HCT116 (cell line): Measurements from ENCODE around the gene FST. TPM values are rescaled to one million over a fixed set of nuclear protein-coding genes. Genes with fewer than 3 reads are reported as not detected.

Source experiments
- ATAC-seq: fragments of 200-7000 bp; cut with Tn5 transposase; 2 replicates; pipeline ENCODE4 v1.9.1; 2020; ENCODE audit warnings: mild to moderate bottlenecking, moderate library complexity
- BruUV-seq: library from RNA; stranded (reverse); fragments of 400-500 nt; replicated peaks from 2 replicates; lab custom pipeline; 2021; lab: Mats Ljungman, UMichigan
- CTCF ChIA-PET: fragments of 300-600 bp; sonication (Branson Sonifier 250); formaldehyde crosslinking; loops from one replicate; lab custom pipeline; 2021; ENCODE audit warnings: antibody characterized with exemption; lab: Charles Lee
- POLR2A ChIA-PET: fragments of 300-600, 350-600 bp; sonication (Branson Sonifier 250); formaldehyde crosslinking; loops from one replicate; lab custom pipeline; 2021; ENCODE audit warnings: antibody characterized with exemption; lab: Charles Lee
- RAD21 ChIA-PET, 2 experiments: fragments of 300-600 bp; sonication (Branson Sonifier 250); formaldehyde crosslinking; loops; one replicate each; lab custom pipeline; 2023; ENCODE audit warnings: low total read pairs in 2 of 2; ENCODE audit not compliant: uncharacterized antibody in 2 of 2, unreplicated experiment in 2 of 2, low non-redundant PET in 1 of 2; lab: Charles Lee
- DNase-seq: peaks from one replicate; pipeline ENCODE4 v3.0.0-alpha.2; 2010; ENCODE audit warnings: low read depth, low spot score
- H2AFZ ChIP-seq: fragments of 200-600 bp; shearing (Covaris generic), sonication (generic); 2 replicates; pipeline ENCODE4 v1.6.1; 2017; ENCODE audit warnings: low read depth, mixed run types, mixed read lengths, antibody characterized with exemption, low read length; ENCODE audit not compliant: poor library complexity, severe bottlenecking
- H3K27ac ChIP-seq: 2 replicates; pipeline ENCODE4 v1.5.1; 2012; ENCODE audit warnings: low read depth, low read length
- H3K27me3 ChIP-seq: fragments of 200-600 bp; sonication (generic); 2 replicates; pipeline ENCODE4 v1.6.1; 2016; ENCODE audit warnings: mixed run types, low read length, mixed read lengths; ENCODE audit not compliant: insufficient read depth
- H3K36me3 ChIP-seq, 2 experiments: fragments of 200-500 bp in 1 of 2; fragments of 200-600 bp in 1 of 2; sonication (Bioruptor generic) in 1 of 2; sonication (generic) in 1 of 2; 2 replicates each; pipeline versions ENCODE4 v1.5.1 to v1.6.1; 2014 to 2016; ENCODE audit warnings: low read length in 2 of 2, inconsistent platforms in 1 of 2, mixed read lengths in 1 of 2, mixed run types in 1 of 2; ENCODE audit not compliant: insufficient read depth in 2 of 2, control insufficient read depth in 1 of 2
- H3K4me1 ChIP-seq, 2 experiments: fragments of 200-600 bp in 1 of 2; sonication (generic) in 1 of 2; 2 replicates each; pipeline versions ENCODE4 v1.5.1 to v1.6.1; 2012 to 2017; ENCODE audit warnings: low read length in 2 of 2, inconsistent platforms in 1 of 2, mild to moderate bottlenecking in 1 of 2, mixed read lengths in 1 of 2, mixed run types in 1 of 2, moderate library complexity in 1 of 2; ENCODE audit not compliant: insufficient read depth in 2 of 2, control insufficient read depth in 1 of 2
- H3K4me2 ChIP-seq: fragments of 200-600 bp; sonication (generic); 2 replicates; pipeline ENCODE4 v1.6.1; 2017; ENCODE audit warnings: mixed run types, low read length, mixed read lengths
- H3K4me3 ChIP-seq, 2 experiments: fragments of 200-600 bp in 1 of 2; sonication (generic) in 1 of 2; replicated peaks in 1 of 2; 2 replicates each; pipeline ENCODE4 v1.5.1; 2011 to 2016; ENCODE audit warnings: low read length in 2 of 2, control low read depth in 1 of 2, low read depth in 1 of 2, mild to moderate bottlenecking in 1 of 2, mixed read lengths in 1 of 2, mixed run types in 1 of 2
- H3K79me2 ChIP-seq: fragments of 200-600 bp; sonication (generic); 2 replicates; pipeline ENCODE4 v1.6.1; 2017; ENCODE audit warnings: mild to moderate bottlenecking, mixed run types, low read length, moderate library complexity, mixed read lengths; ENCODE audit not compliant: insufficient read depth
- H3K9ac ChIP-seq: fragments of 200-600 bp; sonication (generic); 2 replicates; pipeline ENCODE4 v1.6.1; 2016; ENCODE audit warnings: low read length, mixed read lengths
- H3K9me2 ChIP-seq: fragments of 200-600 bp; sonication (generic), shearing (Covaris generic); 2 replicates; pipeline ENCODE4 v1.6.1; 2017; ENCODE audit warnings: mixed run types, mild to moderate bottlenecking, moderate library complexity; ENCODE audit not compliant: insufficient read depth
- H3K9me3 ChIP-seq, 2 experiments: fragments of 200-500 bp in 1 of 2; fragments of 200-600 bp in 1 of 2; sonication (Bioruptor generic) in 1 of 2; sonication (generic) in 1 of 2; 2 replicates each; pipeline ENCODE4 v1.6.1; 2014 to 2017; ENCODE audit warnings: low read length in 2 of 2, mixed read lengths in 2 of 2, inconsistent platforms in 1 of 2, low read depth in 1 of 2, mild to moderate bottlenecking in 1 of 2, mixed run types in 1 of 2, moderate library complexity in 1 of 2; ENCODE audit not compliant: control insufficient read depth in 1 of 2, insufficient read depth in 1 of 2
- H4K20me1 ChIP-seq: fragments of 200-600 bp; sonication (generic), shearing (Covaris generic); 2 replicates; pipeline ENCODE4 v1.6.1; 2017; ENCODE audit warnings: mixed run types, mild to moderate bottlenecking, moderate library complexity; ENCODE audit not compliant: insufficient read depth
- CEBPB ChIP-seq: IDR thresholded peaks from 2 replicates; pipeline ENCODE4 v1.6.1; 2012; ENCODE audit warnings: low read depth
- EGR1 ChIP-seq: IDR thresholded peaks from 2 replicates; pipeline ENCODE4 v1.6.1; 2012; ENCODE audit warnings: low read depth
- ELF1 ChIP-seq: IDR thresholded peaks from 2 replicates; pipeline ENCODE4 v1.6.1; 2012; ENCODE audit warnings: low read depth, borderline replicate concordance
- EZH2 ChIP-seq: fragments of 200-600 bp; sonication (generic); IDR thresholded peaks from 2 replicates; pipeline ENCODE4 v1.6.1; 2017; ENCODE audit warnings: antibody characterized with exemption, mixed run types
- FOSL1 ChIP-seq: IDR thresholded peaks from 2 replicates; pipeline ENCODE4 v1.6.1; 2012; ENCODE audit warnings: low read depth
- JUND ChIP-seq: IDR thresholded peaks from 2 replicates; pipeline ENCODE4 v1.6.1; 2012
- POLR2A ChIP-seq: IDR thresholded peaks from 2 replicates; pipeline ENCODE4 v1.7.0; 2011; ENCODE audit warnings: borderline replicate concordance; ENCODE audit not compliant: insufficient read depth, insufficient read length; ENCODE audit errors: extremely low read depth
- POLR2AphosphoS5 ChIP-seq: IDR thresholded peaks from 2 replicates; pipeline ENCODE4 v1.6.1; 2011; ENCODE audit warnings: mild to moderate bottlenecking, low read depth, low read length, moderate library complexity
- SIN3A ChIP-seq: IDR thresholded peaks from 2 replicates; pipeline ENCODE4 v1.6.1; 2012; ENCODE audit warnings: low read depth
- SRF ChIP-seq: IDR thresholded peaks from 2 replicates; pipeline ENCODE4 v1.6.1; 2012; ENCODE audit warnings: low read depth
- ZFX ChIP-seq: fragments of 450-650 bp; IDR thresholded peaks from 2 replicates; pipeline ENCODE4 v1.6.1; 2017
- ZNF274 ChIP-seq: fragments of 200-500 bp; sonication (Bioruptor generic); IDR thresholded peaks from 2 replicates; pipeline ENCODE4 v1.6.1; 2014; ENCODE audit warnings: mild to moderate bottlenecking, low read depth, low read length, inconsistent platforms
- intact Hi-C: fragments of 100-400 bp; cut with micrococcal nuclease; formaldehyde crosslinking; loops from 2 replicates; pipeline ENCODE4 v1.10.0; 2022
- total RNA-seq: library from RNA; stranded (reverse); gene quantifications from one replicate; pipeline ENCODE4 v1.2.1, GENCODE V29; 2021; ENCODE audit not compliant: unreplicated experiment
- TF ChIP-seq, protein P1 (sequence below): IDR thresholded peaks from 2 replicates; pipeline ENCODE4 v1.6.1; 2012
- TF ChIP-seq, protein P2 (sequence below): IDR thresholded peaks from 2 replicates; pipeline ENCODE4 v1.6.1; 2011; ENCODE audit warnings: mild to moderate bottlenecking, low read length, moderate library complexity; ENCODE audit not compliant: insufficient replicate concordance; ENCODE audit errors: extremely low read depth
- TF ChIP-seq, protein P3 (sequence below): IDR thresholded peaks from 2 replicates; pipeline ENCODE4 v1.6.1; 2012; ENCODE audit warnings: low read depth
- TF ChIP-seq, protein P4 (sequence below), 3 experiments: fragments of 200-600 bp in 1 of 3; sonication (generic) in 1 of 3; IDR thresholded peaks in 2 of 3; conservative IDR thresholded peaks in 1 of 3; 2 replicates each; pipeline ENCODE4 v1.5.1; 2012 to 2017; ENCODE audit warnings: low read depth in 2 of 3, low read length in 2 of 3, antibody characterized with exemption in 1 of 3, borderline replicate concordance in 1 of 3, control low read depth in 1 of 3, mild to moderate bottlenecking in 1 of 3, mixed read lengths in 1 of 3, mixed run types in 1 of 3, moderate library complexity in 1 of 3; ENCODE audit not compliant: insufficient read depth in 1 of 3

The FST gene
- total RNA-seq, 1 experiment from 2014 or later: 0.34 TPM

DNA sequence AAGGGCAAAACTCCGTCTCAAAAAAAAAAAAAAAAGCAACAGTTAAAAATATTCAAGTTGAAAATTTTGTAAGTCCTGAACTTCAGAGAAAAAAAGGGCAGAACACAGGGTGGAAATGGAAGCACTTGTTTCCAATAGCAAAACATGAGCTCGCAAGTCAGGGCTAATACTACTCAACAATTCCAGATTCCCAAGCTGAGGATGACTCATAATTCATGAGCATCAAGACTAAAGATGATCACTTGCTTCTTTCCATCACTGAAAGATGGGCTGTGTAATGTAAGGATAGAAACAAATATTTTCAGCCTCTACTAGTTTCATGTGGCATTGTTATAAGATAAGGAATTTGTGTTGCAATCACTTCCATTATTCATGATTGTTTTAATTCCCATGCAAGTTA, 33.5 kb upstream of the FST start:
- Histone ChIP-seq H4K20me1 (no peaks in the 10 kb centered on the region), H2AFZ (no peak overlapping the region), H3K79me2 (no peaks in the 10 kb centered on the region), H3K4me1 (no peaks in the 10 kb centered on the region), H3K27ac (no peak overlapping the region), H3K9ac (no peak overlapping the region), H3K36me3 (no peaks in the 10 kb centered on the region), H3K9me2 (no peaks in the 10 kb centered on the region; the same call in 1 of the 2 replicates), H3K9me3 (no peaks in the 10 kb centered on the region), H3K4me2 (no peak overlapping the region), H3K4me3 (no peak overlapping the region), H3K27me3 (no peaks in the 10 kb centered on the region)
- TF ChIP-seq, protein P1, sequence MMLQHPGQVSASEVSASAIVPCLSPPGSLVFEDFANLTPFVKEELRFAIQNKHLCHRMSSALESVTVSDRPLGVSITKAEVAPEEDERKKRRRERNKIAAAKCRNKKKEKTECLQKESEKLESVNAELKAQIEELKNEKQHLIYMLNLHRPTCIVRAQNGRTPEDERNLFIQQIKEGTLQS: no peak
- TF ChIP-seq ZFX: no peak
- TF ChIP-seq POLR2AphosphoS5: no peak
- TF ChIP-seq EGR1: no peak
- TF ChIP-seq, protein P2, sequence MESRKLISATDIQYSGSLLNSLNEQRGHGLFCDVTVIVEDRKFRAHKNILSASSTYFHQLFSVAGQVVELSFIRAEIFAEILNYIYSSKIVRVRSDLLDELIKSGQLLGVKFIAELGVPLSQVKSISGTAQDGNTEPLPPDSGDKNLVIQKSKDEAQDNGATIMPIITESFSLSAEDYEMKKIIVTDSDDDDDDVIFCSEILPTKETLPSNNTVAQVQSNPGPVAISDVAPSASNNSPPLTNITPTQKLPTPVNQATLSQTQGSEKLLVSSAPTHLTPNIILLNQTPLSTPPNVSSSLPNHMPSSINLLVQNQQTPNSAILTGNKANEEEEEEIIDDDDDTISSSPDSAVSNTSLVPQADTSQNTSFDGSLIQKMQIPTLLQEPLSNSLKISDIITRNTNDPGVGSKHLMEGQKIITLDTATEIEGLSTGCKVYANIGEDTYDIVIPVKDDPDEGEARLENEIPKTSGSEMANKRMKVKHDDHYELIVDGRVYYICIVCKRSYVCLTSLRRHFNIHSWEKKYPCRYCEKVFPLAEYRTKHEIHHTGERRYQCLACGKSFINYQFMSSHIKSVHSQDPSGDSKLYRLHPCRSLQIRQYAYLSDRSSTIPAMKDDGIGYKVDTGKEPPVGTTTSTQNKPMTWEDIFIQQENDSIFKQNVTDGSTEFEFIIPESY: no peak
- no peak for TF ChIP-seq JUND
- TF ChIP-seq CEBPB: no peak
- no peak for TF ChIP-seq ZNF274
- TF ChIP-seq FOSL1: no peak
- no peak for TF ChIP-seq POLR2A
- no peak for TF ChIP-seq EZH2
- TF ChIP-seq, protein P3, sequence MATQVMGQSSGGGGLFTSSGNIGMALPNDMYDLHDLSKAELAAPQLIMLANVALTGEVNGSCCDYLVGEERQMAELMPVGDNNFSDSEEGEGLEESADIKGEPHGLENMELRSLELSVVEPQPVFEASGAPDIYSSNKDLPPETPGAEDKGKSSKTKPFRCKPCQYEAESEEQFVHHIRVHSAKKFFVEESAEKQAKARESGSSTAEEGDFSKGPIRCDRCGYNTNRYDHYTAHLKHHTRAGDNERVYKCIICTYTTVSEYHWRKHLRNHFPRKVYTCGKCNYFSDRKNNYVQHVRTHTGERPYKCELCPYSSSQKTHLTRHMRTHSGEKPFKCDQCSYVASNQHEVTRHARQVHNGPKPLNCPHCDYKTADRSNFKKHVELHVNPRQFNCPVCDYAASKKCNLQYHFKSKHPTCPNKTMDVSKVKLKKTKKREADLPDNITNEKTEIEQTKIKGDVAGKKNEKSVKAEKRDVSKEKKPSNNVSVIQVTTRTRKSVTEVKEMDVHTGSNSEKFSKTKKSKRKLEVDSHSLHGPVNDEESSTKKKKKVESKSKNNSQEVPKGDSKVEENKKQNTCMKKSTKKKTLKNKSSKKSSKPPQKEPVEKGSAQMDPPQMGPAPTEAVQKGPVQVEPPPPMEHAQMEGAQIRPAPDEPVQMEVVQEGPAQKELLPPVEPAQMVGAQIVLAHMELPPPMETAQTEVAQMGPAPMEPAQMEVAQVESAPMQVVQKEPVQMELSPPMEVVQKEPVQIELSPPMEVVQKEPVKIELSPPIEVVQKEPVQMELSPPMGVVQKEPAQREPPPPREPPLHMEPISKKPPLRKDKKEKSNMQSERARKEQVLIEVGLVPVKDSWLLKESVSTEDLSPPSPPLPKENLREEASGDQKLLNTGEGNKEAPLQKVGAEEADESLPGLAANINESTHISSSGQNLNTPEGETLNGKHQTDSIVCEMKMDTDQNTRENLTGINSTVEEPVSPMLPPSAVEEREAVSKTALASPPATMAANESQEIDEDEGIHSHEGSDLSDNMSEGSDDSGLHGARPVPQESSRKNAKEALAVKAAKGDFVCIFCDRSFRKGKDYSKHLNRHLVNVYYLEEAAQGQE: no peak
- TF ChIP-seq SIN3A: no peak
- no peak for TF ChIP-seq ELF1
- no peak for TF ChIP-seq SRF
- TF ChIP-seq, protein P4, sequence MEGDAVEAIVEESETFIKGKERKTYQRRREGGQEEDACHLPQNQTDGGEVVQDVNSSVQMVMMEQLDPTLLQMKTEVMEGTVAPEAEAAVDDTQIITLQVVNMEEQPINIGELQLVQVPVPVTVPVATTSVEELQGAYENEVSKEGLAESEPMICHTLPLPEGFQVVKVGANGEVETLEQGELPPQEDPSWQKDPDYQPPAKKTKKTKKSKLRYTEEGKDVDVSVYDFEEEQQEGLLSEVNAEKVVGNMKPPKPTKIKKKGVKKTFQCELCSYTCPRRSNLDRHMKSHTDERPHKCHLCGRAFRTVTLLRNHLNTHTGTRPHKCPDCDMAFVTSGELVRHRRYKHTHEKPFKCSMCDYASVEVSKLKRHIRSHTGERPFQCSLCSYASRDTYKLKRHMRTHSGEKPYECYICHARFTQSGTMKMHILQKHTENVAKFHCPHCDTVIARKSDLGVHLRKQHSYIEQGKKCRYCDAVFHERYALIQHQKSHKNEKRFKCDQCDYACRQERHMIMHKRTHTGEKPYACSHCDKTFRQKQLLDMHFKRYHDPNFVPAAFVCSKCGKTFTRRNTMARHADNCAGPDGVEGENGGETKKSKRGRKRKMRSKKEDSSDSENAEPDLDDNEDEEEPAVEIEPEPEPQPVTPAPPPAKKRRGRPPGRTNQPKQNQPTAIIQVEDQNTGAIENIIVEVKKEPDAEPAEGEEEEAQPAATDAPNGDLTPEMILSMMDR (IDR thresholded peaks at IDR 0.05 in 2 of 3, conservative IDR thresholded peaks at IDR 0.05 in 1 of 3; ENCODE audit: borderline replicate concordance in 1 of 3, insufficient read depth in 1 of 3, low read depth in 2 of 3, low read length in 2 of 3): no peak
- BruUV-seq: no TSS peak
- no peak for DNase-seq
- ChIA-PET RAD21 (interaction anchor here in 1 of 2 experiments (0.7 kb wide), 1 partner anchor 782 kb away, joined by 4 read pairs; no protein-coding TSS in a partner anchor), CTCF (interaction anchor here (0.7 kb wide), 1 partner anchor 38 kb away, joined by 3 read pairs; no protein-coding TSS in a partner anchor), POLR2A (no interaction called here)
- intact Hi-C loops: no loop called here
- ATAC-seq: no peak
